HG03432 (cell line): ENCODE measurements around the gene SPATA31A7.
"Not testable (repeated sequence)": the region's sequence is repeated elsewhere in the genome, so short reads cannot be mapped to it uniquely, and the experiment has no call there.

Source experiments
- ATAC-seq: cut with Tn5 transposase; IDR thresholded peaks from one replicate; pipeline ENCODE4 v1.9.1; 2021; ENCODE audit warnings: mild to moderate bottlenecking, moderate library complexity; ENCODE audit not compliant: unreplicated experiment

Gene SPATA31A7

DNA sequence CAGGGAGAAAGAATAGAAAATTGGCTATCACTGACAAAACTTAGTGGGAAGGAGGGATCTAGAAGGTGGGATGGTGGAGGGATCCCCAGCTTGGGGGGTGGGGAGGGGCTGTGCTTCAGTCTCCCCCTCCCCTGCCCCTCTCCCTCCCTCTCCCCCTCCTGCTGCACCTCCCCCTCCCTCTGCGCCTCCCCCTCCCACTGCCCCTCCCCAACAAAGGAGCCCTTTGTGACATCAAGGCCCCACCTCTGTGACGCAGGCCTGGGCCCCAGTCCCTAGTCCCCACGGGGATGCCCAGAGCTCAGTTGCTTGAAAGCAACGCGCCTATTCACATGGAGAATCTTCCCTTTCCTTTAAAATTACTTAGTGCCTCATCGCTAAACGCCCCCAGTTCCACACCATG, at the start of gene SPATA31A7:
Gene SPATA31A7, plus strand, starts transcription at position 301 of the 400 bp plus-strand sequence. Its CDS starts 29 bp downstream, at position 330.
- not testable (repeated sequence) for ATAC-seq

DNA sequence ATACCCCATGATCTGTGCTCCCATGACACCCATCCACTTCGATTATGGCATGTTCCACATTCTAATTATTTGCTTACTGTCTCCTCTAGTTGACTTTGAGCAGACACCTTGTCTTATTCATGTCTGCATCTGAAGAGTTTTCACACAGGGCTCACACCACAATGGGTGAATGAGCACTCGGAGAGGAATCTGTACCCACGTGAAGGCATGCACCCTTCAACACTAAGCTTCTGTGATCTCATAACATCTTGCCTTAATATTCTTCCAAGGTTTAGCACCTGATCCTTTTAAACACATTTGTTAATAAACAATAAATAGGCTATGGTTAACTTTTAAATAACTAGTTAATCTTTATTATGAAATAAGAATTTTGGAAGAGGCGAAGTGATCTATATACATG, 36.6 kb downstream of the SPATA31A7 start:
- ATAC-seq = not testable (repeated sequence)
